SK-N-DZ (cell line): ENCODE data around the gene COL18A1.

ENCODE experiments used
- DNase-seq: peaks from one replicate; pipeline ENCODE4 v3.0.0-alpha.2; 2015; ENCODE audit warnings: low spot score

COL18A1 gene

DNA sequence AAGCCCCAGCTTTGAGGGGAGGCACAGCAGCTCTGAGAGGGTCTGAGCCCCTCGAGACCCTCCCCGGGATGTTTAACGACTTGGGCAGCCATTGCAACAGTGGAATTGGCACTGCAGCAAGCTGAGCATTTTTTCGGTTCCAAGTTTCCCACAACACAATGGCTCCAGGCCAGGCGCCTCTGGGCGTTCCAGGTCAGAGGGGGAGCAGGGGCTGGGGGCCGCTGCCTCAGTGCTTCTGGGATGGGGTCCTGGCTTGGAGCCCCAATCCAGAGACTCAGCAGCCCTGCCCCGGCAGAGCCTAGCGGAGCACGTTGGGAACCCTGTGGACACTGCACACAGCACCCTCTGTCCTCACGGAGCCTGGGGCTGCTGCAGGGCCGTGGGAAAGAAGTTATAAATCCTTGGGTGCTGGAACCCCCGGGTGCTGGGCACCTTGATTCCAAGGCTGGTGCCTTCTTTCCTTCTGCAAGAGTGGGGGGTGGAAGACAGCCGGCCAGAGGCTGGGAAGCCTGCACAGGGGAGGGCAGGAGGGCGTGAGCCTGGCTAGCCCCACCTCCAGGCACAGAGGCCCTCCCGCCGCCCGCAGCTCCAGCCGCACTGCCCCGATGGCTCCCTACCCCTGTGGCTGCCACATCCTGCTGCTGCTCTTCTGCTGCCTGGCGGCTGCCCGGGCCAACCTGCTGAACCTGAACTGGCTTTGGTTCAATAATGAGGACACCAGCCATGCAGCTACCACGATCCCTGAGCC, 50.1 kb downstream of the COL18A1 start:
- DNase-seq: no peak

DNA sequence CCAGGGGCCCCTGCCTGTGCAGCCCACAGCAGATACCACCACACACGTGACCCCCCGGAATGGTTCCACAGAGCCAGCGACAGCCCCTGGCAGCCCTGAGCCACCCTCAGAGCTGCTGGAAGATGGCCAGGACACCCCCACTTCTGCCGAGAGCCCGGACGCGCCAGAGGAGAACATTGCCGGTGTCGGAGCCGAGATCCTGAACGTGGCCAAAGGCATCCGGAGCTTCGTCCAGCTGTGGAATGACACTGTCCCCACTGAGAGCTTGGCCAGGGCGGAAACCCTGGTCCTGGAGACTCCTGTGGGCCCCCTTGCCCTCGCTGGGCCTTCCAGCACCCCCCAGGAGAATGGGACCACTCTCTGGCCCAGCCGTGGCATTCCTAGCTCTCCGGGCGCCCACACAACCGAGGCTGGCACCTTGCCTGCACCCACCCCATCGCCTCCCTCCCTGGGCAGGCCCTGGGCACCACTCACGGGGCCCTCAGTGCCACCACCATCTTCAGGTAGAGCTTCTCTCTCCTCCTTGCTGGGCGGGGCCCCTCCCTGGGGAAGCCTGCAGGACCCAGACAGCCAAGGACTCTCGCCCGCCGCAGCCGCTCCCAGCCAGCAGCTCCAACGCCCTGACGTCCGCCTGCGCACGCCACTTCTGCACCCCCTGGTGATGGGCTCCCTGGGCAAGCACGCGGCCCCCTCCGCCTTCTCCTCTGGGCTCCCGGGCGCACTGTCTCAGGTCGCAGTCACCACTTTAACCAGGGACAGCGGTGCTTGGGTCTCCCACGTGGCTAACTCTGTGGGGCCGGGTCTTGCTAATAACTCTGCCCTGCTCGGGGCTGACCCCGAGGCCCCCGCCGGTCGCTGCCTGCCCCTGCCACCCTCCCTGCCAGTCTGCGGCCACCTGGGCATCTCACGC, 51.0 kb downstream of the COL18A1 start:
- DNase-seq: no peak

DNA sequence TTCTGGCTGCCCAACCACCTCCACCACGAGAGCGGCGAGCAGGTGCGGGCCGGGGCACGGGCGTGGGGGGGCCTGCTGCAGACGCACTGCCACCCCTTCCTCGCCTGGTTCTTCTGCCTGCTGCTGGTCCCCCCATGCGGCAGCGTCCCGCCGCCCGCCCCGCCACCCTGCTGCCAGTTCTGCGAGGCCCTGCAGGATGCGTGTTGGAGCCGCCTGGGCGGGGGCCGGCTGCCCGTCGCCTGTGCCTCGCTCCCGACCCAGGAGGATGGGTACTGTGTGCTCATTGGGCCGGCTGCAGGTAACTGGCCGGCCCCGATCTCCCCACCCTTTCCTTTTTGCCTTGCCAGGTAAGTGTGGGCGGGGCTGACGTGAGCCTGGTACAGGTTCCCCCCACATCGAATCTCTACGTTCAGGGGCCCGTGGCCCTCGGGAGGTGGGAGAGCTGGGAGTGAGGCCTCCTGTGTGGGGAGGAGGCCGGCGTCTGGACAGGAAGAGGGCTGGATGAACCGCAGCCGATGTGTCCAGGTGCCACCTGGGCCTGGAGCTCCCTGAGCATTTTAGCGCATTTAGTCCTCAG, 51.7 kb downstream of the COL18A1 start:
- no peak for DNase-seq

DNA sequence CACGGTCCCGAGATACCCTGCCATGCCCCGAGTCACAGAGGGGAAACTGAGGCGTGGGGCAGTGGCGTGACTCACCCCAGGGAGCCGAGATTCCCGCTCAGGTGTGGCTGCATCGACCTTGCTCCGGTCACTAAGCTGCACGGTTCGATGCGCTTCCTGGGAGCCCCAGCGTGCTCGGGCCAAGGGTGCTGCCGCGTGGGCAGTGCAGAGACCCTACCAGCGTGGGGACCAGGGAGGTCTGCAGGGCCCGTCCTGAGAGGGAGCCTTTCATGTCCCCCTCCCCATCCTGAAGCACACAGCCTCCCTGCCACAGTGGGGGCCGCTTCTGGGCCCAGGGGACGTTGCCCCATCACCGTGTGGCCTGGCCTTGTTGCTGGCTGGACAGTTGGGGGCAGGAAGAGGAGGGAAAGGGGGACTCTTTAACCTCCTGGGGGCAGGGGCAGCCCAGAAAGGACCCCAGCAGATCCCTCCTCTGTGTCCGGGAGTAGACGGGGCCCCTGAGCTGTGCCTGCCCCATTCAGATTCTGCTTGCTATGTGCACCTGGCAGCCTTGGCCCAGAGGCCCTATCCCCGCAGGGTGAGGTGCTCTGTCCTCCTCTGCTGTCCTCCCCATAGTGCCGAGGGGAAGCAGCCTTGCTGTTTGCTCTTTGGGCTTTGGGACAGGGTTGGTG, 52.3 kb downstream of the COL18A1 start:
- no peak for DNase-seq

DNA sequence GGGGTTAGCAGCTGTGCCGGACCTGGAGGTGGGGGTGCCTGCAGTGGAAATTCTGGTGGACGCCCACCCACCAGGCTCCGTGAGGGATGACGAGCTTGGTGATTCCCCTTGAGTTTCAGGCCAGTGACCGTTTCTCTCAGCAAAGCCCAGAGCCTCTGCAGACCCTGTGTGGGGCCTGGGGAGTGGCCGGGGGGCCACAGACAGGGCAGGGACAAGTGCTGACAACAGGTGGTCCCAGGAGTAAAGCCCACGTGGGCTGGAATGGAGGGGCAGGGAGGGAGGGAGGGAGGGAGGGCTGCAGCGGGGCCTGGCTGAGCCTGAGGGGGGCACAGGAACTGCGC, 52.8 kb downstream of the COL18A1 start:
- DNase-seq: no peak

DNA sequence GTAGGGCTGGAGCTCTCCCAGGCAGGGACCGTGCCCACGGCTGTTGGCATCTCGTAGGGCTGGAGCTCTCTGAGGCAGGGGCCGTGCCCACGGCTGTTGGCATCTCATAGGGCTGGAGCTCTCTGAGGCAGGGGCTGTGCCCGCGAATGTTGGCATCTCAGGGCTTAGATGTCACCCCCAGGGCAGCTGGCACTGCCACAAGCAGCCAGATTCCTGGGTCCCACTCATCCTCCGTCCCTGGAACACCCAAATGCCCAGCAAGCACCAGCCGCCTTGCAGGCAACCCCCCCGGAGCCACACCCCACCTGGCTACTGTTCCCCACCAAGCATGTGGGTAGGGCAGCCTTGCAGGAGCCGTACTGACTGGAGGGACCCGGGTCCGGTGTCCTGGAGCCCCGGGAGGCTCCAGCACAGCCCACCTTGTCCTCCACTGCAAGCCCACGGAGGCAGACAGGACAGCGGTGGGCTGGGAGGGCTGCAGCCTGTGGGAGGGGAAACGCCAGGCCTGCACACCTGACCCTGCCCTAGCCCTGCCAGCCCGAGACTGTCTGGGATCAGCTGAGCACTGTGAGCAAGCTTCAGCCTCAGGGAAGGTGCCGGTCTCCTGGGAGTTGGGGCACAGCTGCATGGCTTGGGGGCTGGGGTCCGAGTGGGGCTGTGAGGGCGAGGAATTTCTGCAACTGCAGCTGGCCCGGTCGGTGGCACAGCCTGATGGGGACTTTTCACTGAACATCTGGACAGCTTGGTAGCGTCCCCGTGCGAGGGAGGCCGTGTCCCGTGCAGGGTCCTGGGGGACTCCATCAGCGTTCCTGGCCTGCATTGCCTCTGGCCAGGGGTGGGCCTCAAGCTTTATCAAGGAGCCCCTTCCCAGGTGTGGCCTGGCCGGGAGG, 53.6 kb downstream of the COL18A1 start:
- no peak for DNase-seq

DNA sequence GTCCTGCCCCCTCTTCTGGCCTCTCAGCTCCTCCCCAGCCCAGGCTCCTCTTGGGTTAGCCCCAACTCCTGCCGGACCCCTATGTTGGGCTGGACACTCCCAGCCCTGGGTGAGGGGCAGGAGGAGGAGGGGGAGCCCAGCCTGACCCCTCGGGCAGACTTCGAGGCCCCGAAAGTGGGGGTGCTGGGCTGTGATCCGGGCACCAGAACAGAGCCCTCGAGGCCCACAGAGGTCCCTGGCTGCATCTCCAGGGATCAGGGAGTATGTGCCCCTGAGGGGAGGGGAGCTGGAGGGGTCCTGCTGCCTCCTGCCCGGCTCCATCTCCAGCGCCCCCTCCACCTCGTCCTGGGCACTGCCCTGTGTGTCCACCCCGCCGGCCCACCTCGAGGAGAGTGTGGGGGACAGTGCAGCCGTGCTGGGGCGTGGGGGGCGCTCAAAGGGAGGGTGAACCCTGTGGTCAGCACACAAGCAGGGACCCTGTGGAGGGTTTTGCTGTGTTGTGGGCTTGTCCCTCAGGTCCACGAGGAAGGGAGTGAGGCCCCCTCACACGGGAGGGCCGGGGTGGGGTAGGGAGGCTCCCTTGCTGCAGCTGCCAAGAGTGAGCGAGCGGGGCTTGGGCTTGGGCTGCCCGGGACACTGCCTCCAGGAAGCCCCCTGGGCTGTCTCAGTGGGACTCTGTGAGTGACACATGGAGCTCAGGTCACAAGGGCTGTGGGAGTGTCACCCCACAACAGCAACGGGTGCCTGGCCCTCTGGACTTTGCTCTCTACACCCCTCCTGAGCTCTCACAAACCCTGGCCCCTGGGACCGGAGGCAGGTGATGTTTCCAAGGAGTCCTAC, 54.4 kb downstream of the COL18A1 start:
- no peak for DNase-seq

DNA sequence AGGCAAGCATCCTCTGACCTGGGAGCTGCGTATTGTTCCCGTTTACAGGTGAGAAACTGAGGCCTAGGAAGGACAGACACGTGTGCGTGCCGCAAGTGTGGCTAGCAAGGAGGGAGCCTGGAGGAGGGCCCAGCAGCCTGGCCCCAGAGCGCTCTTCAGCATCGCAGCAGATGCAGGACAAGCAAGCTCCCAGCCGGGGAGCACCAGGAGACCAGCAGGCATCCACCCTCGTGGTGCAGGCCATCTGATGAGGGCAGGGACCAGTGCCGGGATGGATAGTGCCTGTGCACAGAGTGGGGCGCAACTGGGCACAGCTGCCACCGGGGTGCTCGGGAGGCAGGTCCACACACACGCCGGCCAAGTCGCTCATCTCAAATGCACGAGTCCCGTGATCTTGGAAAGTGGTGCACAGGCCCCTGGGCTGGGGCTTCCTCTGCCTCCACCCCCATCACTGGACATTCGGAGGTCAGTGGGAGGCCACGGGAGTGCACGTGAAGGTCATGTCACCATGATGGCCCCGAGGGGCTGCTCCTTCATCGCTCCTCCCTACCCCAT, 55.1 kb downstream of the COL18A1 start:
- no peak for DNase-seq

DNA sequence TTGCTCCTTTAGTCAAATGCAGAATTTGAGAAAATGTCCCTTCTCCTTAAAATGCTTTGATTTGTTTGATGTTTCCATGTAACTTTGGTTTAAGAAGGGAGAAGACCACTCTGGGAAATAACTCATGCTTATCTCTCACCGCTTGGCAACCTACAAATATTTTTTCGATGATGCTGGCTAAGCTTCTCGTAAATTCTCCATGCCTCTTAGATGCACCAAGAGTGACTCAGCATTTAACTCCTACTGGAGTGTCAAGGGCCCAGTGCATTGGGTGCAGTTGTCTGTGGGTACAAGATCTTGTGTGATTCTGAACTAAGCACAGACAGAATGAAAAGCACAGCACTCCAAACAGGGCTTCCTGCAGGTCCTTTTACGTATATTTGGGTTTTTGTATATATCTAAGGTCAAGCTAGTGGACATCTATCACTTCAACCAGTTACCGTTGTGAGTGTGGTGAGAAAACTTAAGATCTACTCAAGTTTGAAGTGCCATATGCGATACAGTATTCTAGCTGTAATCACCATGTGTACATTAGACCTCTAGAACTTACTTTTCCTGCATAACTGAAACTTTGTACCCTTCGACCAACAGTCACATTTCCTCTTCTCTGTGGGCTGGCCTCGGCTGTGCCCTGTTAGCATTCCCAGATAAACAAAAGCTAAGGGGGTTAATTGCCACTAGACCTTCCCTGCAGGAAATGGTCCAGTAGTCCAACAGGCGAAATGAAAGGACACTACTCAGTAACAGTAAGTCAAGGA, 55.8 kb downstream of the COL18A1 start:
- DNase-seq: no peak

DNA sequence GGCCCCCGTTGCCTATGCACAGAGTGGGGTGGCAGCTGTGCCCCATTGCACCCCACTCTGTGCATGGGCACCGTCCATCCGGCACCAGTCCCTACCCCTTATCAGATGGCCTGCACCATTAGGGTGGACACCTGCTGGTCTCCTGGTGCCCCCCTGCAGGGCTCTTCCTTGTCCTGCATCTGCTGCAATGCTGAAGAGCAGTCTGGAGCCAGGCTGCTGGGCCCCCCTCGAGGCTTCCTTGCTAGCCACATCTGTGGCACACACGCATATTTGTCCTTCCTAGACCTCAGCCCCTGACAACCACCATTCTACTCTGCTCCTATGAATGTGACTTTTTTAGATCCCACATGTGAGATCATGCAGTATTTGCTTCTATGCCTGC, 56.4 kb downstream of the COL18A1 start:
- no peak for DNase-seq

DNA sequence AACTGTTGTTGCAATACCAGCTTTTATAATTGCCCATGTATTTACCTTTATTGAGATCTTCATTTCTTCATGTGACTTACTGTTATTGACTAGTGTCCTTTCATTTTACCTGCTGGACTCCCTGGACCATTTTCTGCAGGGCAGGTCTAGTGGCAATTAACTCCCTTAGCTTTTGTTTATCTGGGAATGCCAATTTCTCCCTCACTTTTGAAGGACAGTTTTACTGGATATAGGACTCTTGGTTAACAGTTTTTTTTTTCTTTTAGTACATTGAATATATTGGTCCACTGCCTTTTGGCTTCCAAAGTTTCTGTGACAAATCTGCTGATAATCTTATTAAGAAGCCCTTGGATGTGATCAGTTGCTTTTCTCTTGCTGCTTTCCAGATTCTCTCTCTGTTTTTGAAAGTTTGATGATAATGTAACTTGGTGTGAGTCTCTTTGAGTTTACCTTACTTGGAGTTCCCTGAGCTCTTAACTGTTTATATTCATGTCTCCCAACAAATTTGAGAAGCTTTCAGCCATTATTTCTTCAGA, 56.9 kb downstream of the COL18A1 start:
- DNase-seq: no peak

DNA sequence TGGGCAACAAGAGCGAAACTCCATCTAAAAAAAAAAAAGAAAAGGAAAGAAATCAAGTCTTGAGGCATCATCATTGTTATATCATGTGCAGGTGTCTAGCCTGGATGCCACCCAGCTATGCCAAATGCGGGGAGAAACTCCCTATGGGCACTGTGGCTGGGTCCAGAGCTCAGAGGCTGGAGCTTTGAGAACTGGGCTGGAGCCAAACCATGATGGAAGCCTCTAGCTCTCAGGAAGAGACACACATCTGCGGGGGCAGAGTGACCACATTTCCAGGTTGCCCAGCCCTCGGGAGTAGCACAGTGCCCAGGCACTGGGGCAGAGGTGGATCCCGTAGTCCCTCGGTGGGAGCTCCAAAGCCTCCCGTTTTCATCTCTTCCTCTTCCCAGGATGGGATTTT, 58.9 kb downstream of the COL18A1 start:
- no peak for DNase-seq

DNA sequence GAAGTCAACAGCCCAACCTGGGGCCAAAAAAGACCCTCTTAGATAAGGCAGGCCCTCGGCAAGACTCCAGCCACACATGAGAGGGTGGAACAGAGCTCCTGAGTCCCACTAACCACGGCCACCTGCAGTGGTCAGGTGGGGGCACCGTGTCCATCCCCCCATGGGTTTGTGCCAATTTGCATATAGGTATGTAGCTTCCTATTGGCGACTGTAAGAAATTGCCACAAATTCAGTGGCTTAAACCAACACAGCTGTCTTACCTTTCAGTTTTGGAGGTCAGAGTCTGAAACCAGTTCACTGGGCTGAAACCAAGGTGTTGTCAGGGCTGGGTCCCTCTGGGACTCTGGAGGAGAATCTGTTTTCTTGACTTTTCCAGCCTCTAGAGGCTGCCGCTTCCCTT, 59.3 kb downstream of the COL18A1 start:
- DNase-seq: no peak

DNA sequence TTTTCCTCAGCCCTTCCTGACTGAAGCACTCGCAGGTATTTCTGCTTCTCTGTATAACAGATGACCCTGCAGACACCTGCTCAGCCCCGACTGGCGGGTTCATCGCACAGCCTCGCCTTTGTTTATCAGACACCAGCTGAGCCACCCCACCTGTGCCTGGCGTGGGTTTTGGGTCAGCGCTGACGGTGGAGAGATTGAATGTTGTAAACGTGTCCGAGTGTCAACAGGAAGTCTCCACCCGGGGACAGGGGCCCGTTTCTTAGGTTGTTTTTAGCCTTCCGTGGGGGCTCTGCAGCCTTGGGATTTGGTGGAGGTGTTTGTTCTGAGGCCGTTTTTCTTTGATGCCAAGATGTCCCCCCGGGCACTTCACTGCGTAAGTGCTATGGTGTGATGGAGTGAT, 60.1 kb downstream of the COL18A1 start:
- DNase-seq: no peak

DNA sequence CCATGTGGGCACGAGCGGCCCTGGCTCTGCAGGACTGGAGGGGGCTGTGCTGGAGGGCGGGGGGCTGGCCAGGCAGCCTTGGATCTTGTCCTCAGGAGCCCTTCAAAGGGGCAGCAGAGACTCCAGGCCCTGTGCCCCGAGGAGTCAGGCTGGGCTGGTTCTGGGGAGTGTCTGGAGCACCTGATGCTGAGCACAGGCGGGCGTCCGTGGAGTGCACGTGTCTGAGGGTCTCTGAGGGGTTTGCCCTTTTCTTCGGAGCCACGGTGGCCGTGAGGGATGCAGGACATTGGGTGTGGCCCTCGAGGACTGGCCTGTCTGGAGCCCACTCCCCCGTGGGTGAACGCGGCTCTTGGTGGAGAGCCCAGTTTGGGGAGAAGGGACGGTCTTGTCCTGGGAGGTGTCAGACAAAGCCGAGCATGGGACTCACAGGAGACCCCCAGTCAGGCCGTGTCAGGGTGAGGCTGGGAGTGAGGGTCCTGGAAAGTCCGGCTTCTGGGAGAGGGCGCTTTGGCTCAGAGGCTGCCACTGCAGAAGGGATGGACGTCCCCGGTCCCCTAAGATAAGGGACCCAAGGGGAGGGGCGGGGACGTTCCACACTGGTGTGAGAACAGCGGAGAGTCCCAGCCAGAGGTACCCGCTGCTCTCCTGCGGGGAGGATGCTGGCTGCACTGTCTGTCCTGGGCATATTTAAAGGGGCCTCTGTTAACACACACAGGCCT, 60.8 kb downstream of the COL18A1 start:
- DNase-seq: no peak

DNA sequence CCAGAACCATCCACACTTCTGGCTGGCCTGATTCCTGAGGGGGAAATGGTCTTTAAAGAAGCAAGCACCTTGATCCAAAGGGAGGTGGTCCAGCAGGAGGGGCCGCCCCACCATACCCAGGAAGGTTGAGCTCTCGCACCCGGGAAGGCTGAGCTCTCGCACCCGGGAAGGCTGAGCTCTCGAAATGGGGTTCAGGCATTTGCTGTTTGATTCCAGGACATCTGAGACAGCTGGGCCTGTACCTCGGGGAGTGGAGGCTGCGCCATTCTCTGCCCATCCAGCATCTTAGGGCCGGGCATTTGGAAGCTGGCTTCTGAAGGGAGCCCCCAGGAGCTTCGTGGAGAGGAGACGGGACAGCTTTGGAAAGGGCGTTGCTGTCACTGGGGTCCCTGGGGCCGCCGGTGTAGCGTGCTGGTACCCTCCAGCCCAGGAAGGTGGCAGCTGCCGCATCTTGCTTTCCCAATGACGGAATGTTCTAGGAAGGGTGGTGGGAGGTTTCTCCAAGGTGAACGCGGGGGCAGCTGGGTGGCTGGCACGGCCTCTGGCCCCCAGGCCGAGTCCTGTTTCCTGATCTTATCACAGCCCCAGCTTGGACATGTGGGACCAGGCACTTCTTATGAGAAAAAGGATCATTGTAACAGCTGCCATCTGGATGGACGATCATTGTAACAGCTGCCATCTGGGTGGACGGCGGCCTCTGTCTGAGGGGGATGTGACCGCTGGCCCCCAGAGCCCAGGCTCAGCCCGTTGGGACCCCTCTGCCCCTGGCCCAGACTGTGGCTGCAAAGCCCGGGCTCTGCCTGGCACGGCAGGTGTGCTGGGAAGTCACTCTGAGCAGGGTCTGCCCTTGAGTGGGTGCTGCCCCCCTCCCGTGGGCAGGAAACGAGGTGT, 61.6 kb downstream of the COL18A1 start:
- no peak for DNase-seq

DNA sequence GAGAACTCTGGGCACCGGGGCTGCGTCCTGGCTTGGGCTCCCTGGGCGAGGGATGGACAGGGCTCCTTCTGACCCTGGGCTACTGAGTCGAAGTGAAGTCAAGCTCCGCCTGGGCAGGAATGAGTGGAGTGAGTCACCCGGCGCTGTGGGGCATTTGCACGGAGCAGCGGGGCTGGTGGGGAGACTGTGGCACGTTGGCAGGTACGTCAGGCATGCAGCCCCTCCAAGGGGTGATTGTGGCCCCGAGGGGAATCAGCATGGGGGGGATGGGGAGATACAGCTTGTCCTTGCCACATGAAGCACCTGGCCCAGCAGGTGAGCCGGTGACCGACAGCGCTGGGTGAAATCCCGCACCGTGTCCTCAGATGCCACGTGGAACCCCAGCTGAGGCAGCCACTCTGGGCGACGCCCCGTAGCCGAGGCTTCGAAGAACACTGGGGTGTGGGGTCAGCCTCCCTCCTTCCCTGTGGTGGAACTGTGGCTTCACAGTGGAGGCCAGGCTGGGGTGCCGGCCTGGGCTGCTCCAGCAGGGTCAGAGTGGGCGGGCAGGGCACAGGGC, 62.3 kb downstream of the COL18A1 start:
- DNase-seq: no peak
